SKM-1 (cell line): ENCODE data around the gene BHLHE40.
"Not testable (repeated sequence)": the region's sequence is repeated elsewhere in the genome, so short reads cannot be mapped to it uniquely, and the experiment has no call there.

Source experiments
- DNase-seq: peaks from one replicate; lab custom pipeline; 2025; ENCODE audit not compliant: unreplicated experiment; lab: John Stamatoyannopoulos, UW

Gene BHLHE40

GRCh38 chr3:4959180-4959579, 20.1 kb upstream of the BHLHE40 start:
- DNase-seq, result no peak

GRCh38 chr3:4961865-4962264, 17.4 kb upstream of the BHLHE40 start:
- not testable (repeated sequence) for DNase-seq

- DNase-seq, result no peak
These were observed 15.3 kb upstream of the BHLHE40 start for GRCh38 chr3:4963669-4964570.

GRCh38 chr3:4966006-4966405, 13.2 kb upstream of the BHLHE40 start:
- DNase-seq, result not testable (repeated sequence)

- DNase-seq, result not testable (repeated sequence)
These were observed 11.6 kb upstream of the BHLHE40 start for GRCh38 chr3:4967683-4968082.

GRCh38 chr3:4971437-4971836, 7.8 kb upstream of the BHLHE40 start:
- not testable (repeated sequence) for DNase-seq

- no peak for DNase-seq
These were observed 7.4 kb upstream of the BHLHE40 start for GRCh38 chr3:4971838-4972237.

- DNase-seq, result no peak
These were observed 6.3 kb upstream of the BHLHE40 start for GRCh38 chr3:4972652-4973643.

GRCh38 chr3:4974154-4974553, 5.1 kb upstream of the BHLHE40 start:
- DNase-seq, result no peak

GRCh38 chr3:4976109-4976508, 3.1 kb upstream of the BHLHE40 start:
- DNase-seq, result peak; percentile 91

GRCh38 chr3:4977001-4977852, 2.0 kb upstream of the BHLHE40 start:
- peak; percentile 78 for DNase-seq

GRCh38 chr3:4977853-4978203, 1.4 kb upstream of the BHLHE40 start:
- DNase-seq, result no peak

GRCh38 chr3:4978204-4978965, 852 bp upstream of the BHLHE40 start:
- DNase-seq, result peak; percentile 87

GRCh38 chr3:4978966-4979427, 240 bp upstream of the BHLHE40 start:
- DNase-seq, result peak; percentile 84

GRCh38 chr3:4980229-4981203, 1.3 kb downstream of the BHLHE40 start:
- peak; percentile 75 for DNase-seq

GRCh38 chr3:4981294-4981664, 2.0 kb downstream of the BHLHE40 start:
- DNase-seq, result no peak

GRCh38 chr3:4981665-4982494, 2.6 kb downstream of the BHLHE40 start:
- DNase-seq, result peak; percentile 66
